Activated T-cell treated with anti-CD3 and anti-CD28 coated beads, Interleukin-2, amount 50 U/mL, for 1 hour (primary cell): Measurements from ENCODE around the gene GOLGA5.
A peak's percentile ranks its signal among the peaks of the same experiment; 100 is the strongest.
"Not testable (repeated sequence)": the region's sequence is repeated elsewhere in the genome, so short reads cannot be mapped to it uniquely, and the experiment has no call there.

Experiments used
- DNase-seq: peaks from one replicate; pipeline ENCODE4 v3.0.0-alpha.2; 2020

Gene GOLGA5, protein sequence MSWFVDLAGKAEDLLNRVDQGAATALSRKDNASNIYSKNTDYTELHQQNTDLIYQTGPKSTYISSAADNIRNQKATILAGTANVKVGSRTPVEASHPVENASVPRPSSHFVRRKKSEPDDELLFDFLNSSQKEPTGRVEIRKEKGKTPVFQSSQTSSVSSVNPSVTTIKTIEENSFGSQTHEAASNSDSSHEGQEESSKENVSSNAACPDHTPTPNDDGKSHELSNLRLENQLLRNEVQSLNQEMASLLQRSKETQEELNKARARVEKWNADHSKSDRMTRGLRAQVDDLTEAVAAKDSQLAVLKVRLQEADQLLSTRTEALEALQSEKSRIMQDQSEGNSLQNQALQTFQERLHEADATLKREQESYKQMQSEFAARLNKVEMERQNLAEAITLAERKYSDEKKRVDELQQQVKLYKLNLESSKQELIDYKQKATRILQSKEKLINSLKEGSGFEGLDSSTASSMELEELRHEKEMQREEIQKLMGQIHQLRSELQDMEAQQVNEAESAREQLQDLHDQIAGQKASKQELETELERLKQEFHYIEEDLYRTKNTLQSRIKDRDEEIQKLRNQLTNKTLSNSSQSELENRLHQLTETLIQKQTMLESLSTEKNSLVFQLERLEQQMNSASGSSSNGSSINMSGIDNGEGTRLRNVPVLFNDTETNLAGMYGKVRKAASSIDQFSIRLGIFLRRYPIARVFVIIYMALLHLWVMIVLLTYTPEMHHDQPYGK

GRCh38 chr14:92793709-92794546 lies at the start of gene GOLGA5:
GOLGA5 (plus strand) TSS chr14:92794305; CDS start chr14:92797438, 3,133 bp downstream.
- DNase-seq: peak; percentile 100

DNA sequence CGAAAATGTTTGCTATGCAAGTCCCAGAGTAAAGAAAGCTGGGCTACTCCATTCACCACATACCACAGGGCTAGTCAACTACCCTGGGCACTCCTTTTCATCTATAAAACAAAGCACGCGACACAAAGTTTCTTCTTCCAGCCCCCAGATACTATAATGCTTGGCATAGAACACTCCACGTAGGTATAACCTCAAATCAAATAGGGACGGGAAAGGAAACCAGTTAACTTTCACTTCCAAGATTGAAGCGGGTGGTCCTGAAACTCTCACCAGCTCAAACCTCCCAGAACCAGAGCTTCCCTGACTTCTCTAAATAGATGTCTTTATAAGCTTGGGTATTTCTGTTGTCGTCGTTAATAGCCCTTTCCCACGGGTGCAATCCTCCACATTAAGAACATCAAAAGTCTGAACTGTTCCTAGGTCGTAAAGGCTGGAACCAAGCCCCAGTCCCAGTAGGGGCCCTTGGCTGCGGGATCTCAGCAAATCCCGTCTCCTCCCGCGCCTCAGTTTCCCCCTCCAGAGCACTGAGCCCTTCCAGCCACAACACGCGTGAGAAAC lies 46.3 kb upstream of the GOLGA5 start:
- no peak for DNase-seq

DNA sequence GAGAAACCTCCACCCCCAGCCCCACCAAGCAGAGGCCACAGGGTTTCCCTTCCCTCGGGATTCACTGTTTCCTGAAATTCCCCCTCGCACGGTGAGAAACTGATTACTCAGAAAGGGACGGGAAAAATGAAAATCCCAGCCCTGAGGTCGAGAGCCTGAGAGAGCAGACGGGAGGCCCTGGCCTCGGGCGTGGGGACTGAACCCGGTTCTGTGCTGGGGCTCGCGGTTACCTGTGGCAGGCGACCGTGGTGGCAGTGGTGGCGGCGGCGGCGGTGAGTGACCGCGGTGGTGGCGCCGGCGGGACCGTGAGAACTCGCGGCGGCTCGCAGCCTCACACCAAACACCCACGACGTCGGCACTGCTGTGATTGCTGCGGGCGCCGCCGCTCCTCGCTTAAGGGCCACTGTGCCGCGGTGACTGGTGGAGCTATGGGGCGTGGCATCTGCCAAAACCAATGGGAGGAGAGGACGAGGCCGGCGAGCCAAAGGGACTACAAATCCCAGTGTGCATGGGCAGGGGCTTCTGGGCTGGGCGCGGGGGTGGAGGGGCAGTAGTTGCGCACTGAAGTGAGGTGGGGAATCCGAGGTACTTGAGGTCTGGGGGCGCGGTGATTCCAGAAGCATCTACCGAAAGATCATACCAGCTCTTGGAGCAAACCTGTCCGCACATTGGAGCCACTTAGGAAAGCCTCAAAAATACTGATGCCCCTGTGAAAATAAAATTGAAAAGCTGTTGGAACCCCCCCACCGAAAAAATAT lies 45.7 kb upstream of the GOLGA5 start, which contains the start of gene LGMN:
LGMN (minus strand) TSS at position 369 of the 758 bp plus-strand sequence. CDS start 15,841 bp downstream, outside the sequence.
- DNase-seq: peak; percentile 82

DNA sequence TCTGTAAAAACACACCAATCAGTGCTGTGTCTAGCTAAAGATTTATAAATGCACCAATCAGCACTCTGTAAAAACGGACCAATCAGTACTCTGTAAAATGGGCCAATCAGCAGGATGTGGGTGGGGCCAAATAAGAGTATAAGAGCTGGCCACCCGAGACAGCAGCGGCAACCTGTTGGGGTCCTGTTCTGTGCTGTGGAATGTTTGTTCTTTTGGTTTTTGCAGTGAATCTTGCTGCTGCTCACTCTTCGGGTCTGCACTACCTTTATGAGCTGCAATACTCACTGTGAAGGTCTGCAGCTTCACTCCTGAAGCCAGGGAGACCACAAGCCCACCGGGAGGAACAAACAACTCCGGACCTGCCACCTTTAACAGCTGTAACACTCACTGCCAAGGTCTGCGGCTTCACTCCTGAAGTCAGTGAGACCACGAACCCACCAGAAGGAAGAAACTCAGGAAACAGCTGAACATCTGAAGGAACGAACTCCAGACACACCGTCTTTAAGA lies 43.8 kb upstream of the GOLGA5 start:
- DNase-seq: peak; percentile 53

DNA sequence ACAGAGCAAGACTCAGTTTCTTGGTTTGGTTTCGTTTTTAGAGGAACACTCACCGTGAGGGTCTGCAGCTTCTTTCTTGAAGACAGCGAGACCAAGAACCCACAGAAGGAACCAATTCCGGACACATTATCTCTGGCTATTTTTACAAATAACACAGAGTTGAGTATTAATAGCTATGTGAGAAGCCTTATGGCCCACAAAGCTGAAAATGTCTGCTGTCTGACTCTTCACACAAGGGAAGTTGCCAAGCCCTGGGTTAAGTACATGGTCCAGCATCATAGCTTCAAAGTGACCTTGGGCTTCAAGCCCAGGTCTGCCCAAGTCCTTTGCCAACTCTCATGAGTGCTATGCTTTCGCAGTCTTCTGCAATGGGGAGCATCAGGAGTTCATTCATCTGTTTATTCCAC lies 43.1 kb upstream of the GOLGA5 start:
- no peak for DNase-seq

GRCh38 chr14:92751819-92752218 lies 42.3 kb upstream of the GOLGA5 start:
- DNase-seq: no peak

GRCh38 chr14:92753250-92753649 lies 40.9 kb upstream of the GOLGA5 start:
- no peak for DNase-seq

GRCh38 chr14:92754966-92755365 lies 39.1 kb upstream of the GOLGA5 start:
- no peak for DNase-seq

- DNase-seq: no peak
Measured at GRCh38 chr14:92755495-92755894, 38.6 kb upstream of the GOLGA5 start.

DNA sequence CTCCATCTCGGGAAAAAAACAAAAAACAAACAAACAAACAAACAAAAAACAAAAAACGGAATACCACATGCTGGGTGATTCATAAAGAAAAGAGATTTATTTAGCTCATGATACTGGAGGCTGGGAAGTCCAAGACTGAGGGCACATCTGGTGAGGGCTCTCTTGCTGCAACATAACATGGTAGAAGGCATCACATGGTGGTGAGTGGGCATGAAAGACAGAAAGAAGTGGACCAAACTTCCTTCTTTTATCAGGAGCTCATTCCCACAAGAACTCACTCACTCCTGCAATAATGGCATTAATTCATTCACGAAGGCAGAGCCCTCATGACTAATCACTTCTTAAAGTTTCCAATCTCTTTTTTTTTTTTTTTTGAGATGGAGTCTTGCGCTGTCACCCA lies 37.7 kb upstream of the GOLGA5 start:
- DNase-seq: no peak

GRCh38 chr14:92759300-92759678 lies 34.8 kb upstream of the GOLGA5 start:
- no peak for DNase-seq

- DNase-seq: no peak
Measured at GRCh38 chr14:92759679-92760523, 34.2 kb upstream of the GOLGA5 start.

GRCh38 chr14:92760524-92760805 lies 33.6 kb upstream of the GOLGA5 start:
- no peak for DNase-seq

DNA sequence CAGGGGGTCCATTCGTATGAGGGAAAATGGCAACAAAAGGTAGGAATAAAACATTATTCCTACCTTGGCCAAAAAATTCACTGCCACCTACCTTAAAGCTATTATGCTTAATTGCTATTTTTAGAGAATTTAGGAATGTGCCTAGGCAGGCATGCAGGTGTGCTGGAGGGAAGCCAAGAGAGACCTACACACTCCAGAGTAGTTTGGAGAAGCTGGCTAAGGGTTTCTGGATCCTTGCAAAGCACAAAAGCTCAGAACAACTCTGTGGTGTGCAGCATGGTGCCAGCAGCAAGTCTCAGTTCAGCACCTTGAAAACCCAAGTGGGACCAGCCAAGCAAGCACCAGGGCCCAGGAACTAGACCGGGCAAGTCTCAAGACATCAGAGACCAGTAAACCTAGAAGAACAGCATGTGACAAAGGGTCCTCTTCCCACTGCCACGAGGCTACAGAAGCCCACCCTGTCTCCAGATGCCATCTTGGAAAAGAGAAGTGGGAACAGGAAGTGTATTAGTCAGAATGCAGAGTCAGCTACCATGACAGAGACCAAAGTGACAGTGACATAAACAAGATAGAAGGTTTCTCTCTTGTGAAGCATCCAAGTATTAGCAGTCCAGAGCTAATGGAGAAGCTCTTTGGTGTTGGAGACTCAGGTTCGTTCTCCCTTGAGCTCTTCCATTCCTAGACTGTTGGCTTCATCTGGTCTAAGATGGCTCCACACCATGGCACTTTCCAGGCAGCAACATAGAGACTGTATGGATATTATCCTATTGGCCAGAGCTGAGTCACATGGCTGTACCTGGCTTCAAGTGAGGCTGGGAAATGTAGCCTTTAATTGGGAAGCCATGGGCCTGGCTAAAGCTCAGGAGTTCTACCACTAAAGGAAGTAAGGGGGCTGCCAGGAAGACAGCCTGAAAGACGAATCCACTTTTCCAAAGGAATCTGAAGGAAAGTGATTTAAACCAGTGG lies 30.2 kb upstream of the GOLGA5 start:
- not testable (repeated sequence) for DNase-seq

- DNase-seq: not testable (repeated sequence)
Measured at GRCh38 chr14:92768236-92768635, 25.9 kb upstream of the GOLGA5 start.

- no peak for DNase-seq
Measured at GRCh38 chr14:92768795-92769194, 25.3 kb upstream of the GOLGA5 start.

- DNase-seq: no peak
Measured at GRCh38 chr14:92770484-92770883, 23.6 kb upstream of the GOLGA5 start.

- no peak for DNase-seq
Measured at GRCh38 chr14:92774572-92774971, 19.5 kb upstream of the GOLGA5 start.

DNA sequence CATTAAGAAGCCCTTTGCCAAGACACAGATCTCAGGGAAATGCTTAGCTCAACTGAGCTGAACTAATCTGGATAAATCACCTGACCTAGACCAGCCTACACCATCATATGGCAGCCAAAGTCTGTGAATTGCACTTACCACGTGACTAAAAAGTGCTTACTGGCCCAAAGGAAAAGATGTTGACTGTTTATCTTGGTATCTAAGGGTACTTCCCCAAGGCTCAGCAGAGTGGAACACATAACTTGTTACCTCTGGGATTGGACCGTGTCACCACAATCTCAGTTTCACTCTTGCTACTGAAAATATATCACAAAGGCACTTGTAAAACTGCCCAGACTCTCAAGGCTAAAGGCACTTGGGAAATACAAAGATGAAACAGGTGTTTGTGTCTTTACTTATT lies 18.8 kb upstream of the GOLGA5 start:
- DNase-seq: not testable (repeated sequence)
